Left renal pelvis (tissue), 4 donors: Measurements from ENCODE around the gene CNEP1R1. TPM values are rescaled to one million over a fixed set of nuclear protein-coding genes. Genes with fewer than 3 reads are reported as not detected.

Experiments used
- DNase-seq, 4 donors: peaks; one replicate each; pipeline ENCODE4 v3.0.0-alpha.2; 2013; ENCODE audit warnings: low read depth in 4 of 4, low spot score in 3 of 4
- polyA plus RNA-seq, 4 donors: library from polyadenylated mRNA; unstranded; fragments of 120-200 nt; gene quantifications; one replicate each; pipeline ENCODE4 v1.2.1, GENCODE V29; 2013; ENCODE audit not compliant: insufficient read length in 4 of 4

Gene CNEP1R1
- polyA plus RNA-seq, 4 donors, result 27.9 to 33.4 (median 29.2) TPM

DNA sequence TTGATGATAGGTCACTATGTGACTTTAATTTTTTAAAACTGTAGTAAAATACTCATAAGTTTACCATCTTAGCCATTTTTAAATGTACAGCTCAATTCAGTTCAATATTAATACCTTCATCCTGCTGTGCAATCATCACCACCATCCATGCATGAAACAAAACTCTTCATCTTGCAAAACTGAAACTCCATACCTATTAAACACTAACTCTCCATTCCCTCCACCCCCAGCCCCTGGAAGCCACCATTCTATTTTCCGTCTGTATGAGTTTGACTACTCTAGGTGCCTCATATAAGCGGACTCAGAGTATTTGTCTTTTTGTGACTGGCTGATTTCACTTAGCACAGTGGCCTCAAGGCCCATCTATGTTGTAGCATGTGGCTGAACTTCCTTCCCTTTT lies 9.4 kb upstream of the CNEP1R1 start:
- DNase-seq, result no peak

DNA sequence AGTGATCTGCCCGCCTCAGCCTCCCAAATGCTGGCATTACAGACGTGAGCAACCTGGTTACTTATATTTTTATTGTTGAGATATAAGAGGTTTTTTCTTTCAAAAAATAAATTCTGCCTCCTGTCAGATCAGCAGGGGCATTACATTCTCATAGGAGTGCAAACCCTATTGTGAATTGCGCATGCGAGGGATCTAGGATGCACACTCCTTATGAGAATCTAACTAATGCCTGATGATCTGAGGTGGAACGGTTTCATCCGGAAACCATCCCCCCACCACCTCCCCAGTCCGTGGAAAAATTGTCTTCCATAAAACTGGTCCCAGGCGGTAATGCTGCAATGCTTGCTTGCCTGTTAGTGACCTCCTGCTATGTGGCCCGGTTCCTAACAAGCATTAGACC lies 7.5 kb upstream of the CNEP1R1 start:
- no peak for DNase-seq

DNA sequence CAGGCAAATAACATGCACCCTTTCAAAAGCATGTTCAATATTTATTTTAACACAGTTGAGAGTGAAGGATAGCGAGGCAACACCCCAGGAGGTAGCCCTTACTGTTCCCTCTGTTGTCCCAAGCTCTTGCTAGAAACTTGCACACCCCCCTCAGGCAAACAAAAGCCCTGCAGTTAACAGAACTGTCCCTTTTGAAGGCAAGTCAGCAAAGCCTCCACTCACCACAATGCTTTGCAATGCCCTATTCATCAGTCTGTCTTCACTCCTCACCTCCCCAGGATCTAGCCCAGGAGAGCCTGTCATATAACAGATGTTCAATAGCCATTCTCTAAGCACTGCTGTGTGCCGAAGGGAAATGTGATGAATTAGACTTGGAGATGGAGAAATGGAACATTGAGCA lies 3.5 kb upstream of the CNEP1R1 start:
- DNase-seq, result no peak

DNA sequence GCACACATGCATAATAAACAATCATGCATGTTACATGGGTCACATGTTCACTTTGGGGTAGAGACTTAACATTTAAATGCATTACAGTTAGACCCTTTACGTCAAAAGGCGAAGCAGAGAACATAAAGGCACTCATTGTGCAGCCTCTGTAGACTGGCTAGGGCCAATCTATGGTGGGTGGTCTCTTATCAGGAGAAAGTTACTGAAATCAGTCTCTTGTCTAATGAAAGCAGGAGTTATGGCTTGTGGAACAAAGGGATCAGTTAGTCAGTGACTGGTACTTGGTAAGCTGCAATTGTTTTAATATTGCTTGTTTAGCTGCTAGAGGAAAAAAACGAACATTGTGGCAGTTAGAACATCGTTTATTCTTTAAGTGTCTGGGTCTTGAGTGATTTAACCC lies 1.4 kb upstream of the CNEP1R1 start:
- no peak for DNase-seq

DNA sequence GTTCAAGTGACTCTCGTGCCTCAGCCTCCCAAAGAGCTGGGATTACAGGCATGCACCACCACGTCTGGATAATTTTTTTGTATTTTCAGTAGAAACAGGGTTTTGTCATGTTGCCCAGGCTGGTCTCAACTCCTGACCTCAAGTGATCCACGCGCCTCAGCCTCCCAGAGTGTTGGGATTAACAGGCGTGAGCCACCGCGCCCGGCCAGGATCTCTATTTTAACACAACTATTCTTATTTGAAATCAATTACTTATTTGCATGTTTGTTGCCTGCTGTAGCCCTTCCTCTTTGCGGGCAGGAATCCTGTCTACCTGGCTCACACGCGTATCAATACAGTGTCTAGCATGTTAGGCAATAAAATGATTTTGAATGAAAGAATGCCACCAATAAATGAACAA lies 818 bp upstream of the CNEP1R1 start:
- no peak for DNase-seq

DNA sequence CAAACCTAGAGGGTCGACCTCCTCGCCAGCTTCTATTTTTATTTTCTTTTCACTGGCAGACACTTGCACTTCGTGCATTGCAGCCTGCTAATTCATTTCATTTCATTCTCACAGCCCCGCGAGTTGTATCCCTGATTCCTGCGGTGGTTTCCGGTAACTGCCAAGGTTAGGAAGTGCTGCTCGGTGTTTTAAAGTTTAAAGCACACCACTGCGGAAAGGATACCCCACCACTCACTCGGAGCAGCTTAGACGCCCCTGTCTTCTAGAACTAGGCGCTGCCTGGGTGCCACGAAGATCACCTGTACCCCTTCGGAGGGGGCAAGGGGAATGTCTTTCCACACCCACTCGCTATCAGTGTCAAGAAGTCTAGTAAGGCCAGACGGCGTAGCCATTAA lies 509 bp downstream of the CNEP1R1 start:
- peak in 2 of 4 donors; percentile 16 to 27 for DNase-seq

DNA sequence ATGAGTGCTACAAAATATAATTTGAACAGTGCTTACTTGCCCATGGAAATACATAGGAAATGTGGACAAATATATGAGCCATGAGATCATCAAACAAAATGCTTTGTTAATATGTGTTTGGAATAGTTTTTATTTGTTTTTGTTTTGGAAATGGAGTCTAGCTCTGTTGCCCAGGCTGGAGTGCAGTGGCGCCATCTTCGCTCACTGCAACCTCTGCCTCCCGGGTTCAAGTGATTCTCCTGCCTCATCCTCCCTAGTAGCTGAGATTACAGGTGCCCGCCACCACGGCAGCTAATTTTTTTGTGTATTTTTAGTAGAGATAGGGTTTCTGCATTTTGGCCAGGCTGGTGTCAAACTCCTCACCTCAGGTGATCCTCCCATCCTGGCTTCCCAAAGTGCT lies 2.8 kb downstream of the CNEP1R1 start:
- DNase-seq, result no peak

DNA sequence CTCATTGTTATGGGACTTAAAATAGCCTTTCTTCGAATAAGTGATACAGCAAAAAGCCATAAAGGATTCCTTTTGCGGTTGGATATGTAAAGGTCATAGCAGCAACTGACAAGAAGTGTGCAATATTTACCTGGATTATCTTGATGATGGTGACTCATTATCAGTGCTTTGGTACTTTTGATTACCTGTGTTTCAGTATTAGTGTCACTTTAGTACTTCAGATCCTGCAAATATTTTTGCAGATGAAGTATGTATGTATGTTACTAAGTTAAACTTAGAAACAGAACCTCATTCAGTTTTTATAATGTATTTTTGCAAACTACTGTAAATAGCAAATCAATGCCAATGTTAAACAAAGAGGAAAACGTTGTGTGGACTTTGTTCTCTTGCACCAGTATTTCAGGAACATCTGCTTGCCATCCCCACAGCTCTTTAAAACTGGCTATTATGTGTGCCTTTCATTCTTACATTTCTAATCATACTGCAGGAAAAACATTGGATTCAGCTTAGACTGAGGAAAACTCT lies 10.5 kb downstream of the CNEP1R1 start:
- DNase-seq, result no peak

DNA sequence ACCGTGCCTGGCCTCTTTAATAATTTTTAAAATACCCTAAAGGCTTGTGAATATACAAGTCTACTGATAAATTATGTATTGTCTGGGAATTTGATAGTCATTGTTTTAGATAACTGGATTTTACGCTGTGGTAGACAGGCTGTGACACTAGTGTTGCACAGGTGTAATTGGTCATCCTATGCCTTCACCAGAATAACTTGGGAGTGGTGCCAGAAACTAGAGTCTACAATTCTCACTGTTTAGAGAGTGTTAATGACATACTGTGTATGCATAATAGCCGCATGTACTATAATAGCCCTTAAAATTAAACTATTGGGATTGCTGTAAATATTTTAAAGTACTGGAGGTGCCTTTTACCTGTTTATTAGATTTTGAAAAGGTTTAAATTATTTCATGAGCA lies 11.4 kb downstream of the CNEP1R1 start:
- no peak for DNase-seq

DNA sequence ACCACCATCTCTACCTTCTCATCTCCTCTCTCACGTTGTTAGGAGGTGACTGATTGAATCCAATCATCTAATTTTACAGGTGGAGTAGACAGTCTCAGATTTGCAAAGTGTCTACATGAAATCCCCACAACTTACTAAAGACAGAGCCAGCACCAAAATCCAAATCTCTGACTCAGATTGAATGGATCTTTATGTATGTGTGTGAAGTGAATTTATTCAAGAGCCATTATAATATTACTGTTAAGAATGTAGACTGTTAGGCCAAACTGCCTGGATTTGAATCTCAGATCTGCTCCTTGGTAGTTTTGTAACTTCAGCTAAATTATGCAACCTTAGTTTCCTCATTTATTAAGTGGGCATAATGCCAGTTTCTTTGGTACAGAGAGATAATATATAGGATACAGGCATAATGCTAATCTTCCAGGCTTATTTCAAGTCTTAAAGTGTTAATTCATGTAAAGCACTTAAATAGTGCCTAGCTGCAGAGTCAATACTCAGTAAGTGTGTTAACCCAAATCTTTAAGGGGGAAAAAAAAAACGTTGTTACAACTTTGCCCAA lies 12.7 kb downstream of the CNEP1R1 start:
- DNase-seq, result no peak

DNA sequence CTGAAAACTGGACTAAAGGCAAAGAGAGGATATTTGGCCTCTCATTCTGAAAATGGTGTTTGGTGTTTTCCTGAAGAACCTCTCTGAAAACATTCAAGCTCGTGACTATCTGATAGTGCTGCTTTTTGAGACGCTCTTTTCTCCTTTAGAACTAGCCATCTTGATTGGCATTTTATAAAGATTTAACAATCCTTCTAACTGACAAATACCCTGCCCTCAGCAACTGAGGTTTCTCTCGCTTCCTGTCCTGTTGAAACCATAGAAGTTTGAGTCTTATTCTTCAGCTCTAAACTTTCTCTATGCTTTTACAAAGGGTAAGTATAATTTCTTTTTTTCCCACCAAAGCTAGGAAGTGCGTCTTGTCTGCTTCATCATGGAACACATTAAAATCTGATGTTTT lies 13.3 kb downstream of the CNEP1R1 start:
- no peak for DNase-seq

DNA sequence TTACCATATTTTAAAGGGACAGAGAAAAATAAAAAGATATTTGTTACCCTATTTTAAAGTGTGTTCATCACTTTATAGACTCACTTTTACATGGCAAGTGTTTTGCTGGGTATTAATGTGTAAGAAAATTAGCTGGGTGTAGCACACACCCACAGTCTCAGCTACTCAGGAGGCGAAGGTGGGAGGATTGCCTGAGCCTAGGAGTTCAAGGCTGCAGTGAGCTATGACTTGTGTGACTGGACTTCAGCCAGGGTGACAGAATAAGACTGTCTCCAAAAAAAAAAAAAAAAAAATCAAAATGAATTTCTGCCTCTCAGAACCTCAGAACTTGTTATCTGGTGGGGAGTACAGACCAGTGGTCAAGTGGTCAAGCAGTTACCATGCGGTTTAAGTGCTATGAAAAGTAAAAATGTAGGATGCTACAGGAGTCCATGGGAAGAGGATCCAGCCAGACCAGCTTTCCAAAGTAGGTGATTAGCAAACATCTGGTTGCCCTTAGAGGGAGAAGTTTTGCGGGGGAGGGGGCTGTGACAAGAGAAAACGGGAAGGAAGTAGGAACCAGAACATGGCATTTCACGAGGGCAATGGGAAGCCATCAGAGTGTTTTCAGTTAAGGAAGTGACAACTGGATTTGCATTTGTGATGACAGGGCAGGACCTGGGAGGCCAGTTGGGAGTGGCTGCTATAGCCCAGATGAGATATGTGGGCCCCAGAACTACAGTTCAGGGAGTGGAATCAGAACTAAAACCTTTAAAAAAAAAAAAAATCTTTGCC lies 13.9 kb downstream of the CNEP1R1 start:
- no peak for DNase-seq

DNA sequence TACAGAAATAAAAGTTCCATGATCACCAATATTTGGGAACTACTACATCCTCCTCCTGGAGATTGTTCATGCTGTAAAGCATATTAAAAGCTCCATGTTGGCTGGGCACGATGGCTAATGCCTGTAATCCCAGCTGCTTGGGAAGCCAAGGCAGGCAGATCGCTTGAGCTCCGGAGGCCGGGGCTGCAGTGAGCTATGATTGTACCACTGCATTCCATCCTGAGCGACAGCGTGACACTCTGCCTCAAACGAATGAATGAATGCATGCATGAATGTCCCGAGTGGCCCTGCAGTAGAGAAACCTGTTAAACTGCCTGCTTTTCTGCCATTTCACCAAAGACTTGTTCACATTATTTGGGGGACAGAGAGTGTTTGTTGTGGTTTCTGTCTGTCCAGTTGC lies 15.0 kb downstream of the CNEP1R1 start:
- no peak for DNase-seq

DNA sequence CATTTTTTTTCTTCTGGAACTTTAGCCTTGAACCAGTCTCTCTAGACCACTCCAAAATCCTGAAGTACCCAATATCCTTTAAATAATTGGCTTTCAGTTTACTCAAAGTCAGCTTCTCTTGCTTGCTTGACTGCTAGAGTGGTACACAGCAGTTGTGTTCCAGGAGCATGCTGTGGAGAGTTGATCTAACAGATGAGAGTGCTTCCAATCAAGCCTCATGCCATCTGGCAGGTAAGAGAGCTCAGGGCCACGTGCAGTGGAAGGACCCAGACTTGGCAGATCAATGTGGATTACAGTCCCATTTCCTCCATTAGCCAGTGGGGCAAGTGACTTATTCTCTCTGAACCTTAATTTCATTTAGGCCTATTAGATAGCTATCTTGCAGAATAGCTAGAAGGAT lies 15.7 kb downstream of the CNEP1R1 start:
- DNase-seq, result no peak

DNA sequence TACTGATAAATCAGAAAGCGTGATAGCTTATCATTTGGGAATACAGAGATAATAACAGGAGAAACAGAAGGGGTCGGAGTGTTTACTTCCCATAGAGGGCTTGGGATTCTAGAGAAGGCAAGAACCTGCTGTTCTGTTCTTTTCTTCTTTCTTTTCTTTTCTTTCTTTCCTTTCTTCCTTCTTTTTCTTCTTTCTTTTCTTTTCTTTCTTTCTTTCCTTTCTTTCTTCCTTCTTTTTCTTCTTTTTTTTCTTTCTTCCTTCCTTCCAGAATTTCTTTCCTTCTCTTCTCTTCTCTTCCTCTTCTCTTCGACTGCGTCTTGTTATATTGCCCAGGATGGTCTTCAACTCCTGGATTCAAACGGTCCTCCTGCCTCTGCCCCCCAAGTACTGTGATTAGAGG lies 18.3 kb downstream of the CNEP1R1 start:
- no peak for DNase-seq

DNA sequence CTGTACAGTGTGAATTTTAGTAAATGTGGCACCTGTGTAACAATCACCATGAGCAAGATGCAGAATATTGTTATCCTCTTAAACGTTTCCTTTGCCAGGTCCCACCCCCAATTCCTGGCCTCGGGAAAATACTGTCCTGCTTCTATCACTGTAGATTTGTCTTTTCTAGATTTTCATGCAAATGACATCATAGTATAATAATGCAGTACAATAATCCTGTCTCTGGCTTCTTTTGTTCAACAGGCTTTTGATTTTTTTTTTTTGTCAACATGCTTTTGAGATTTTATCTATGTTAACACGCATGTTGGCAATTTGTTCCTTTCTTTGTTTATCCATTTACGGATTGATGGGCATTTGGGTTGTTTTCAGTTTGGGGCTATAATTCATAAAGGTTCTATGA lies 20.4 kb downstream of the CNEP1R1 start:
- no peak for DNase-seq

DNA sequence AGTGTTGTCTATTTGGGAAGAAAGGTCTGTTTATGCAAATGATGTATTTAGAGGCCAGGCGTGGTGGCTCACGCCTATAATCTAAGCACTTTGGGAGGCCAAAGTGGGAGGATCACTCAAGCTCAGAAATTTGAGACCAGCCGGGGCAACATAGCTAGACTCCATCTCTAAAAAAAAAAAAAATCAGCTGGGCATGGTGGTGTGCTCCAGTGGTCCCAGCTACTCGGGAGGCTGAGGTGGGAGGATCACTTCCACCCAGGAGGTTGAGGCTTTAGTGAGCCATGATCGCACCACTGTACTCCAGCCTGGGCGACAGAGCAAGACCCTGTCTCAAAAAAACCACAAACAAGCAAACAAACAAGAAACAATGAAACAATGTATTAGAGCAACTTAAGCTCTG lies 21.8 kb downstream of the CNEP1R1 start:
- DNase-seq, result no peak

DNA sequence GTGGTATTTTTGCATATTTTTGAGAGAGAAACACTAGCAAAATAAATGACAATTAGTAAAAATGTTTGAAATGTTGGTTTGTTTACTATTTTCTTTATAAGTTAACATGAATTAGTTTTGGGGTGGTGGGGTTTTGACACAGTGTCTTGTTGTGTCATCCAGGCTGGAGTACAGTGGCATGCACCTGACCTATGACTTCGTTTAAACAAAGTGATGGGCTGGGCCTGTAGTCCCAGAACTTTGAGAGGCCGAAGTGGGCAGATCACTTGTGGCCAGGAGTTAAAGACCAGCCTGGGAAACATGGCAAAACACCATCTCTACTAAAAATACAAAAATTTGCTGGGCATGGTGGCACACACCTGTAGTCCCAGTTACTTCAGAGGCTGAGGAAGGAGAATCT lies 22.8 kb downstream of the CNEP1R1 start:
- no peak for DNase-seq

DNA sequence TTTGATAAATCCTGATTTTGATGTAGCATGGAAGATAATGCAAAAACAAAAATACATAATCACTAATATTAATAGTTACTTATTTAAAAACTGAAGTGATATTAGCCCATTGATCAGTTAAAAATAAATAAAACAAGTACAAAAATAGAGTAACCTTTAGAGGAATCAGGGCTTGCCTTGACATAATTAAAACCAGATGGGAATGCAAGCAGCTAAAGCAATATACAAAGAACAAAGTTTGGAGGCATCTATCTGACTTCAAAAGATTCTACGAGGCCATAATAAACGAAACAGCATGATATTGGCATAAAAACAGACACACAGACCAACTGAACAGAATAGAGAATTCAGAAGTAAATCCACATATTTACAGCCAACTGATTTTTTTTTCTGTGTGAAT lies 25.8 kb downstream of the CNEP1R1 start:
- no peak for DNase-seq

DNA sequence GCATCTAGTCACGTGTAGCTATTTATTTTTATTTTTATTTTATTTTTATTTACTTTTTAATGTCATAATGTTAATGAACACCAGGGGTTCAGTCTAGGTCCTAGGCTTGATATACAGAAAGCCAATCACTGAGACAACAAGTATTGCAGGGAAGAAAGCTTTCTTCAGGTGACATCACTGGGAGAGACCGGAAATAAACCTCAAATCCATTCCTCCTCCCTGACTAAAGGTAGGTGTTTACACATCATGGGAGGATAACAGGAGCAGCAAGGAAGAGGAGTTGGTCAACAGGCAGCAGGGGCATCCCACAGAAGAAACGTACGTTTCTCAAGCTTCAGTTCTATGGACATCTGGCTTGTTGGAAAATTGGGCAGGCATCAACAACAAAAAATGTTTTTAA lies 31.2 kb downstream of the CNEP1R1 start:
- DNase-seq, result no peak

DNA sequence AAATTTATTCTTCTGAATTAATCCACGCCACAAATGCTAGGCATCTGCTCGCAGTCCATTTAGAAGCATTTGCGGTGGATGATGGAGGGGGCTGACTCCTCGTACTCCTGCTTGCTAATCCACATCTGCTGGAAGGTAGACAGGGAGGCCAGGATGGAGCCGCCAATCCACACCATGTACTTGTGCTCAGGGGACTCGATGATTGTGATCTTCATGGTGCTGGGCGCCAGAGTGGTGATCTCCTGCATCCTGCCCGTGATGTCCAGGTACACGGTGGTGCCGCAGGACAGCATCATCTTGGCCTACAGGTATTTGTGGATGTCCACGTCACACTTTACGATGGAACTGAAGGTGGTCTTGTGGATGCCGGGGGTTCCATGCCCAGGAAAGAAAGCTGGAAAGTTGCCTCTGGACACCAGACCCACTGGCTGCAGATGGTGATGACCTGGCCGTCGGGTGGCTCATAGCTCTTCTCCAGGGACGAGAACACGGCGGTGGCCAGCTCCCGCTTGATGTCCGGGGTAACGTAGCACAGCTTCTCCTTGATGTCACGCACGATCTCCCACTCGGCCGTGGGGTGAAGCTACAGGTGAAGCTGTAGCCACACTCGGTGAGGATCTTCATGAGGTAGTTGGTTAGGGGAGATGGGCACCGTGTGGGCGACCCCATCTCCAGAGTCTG lies 33.2 kb downstream of the CNEP1R1 start:
- no peak for DNase-seq

DNA sequence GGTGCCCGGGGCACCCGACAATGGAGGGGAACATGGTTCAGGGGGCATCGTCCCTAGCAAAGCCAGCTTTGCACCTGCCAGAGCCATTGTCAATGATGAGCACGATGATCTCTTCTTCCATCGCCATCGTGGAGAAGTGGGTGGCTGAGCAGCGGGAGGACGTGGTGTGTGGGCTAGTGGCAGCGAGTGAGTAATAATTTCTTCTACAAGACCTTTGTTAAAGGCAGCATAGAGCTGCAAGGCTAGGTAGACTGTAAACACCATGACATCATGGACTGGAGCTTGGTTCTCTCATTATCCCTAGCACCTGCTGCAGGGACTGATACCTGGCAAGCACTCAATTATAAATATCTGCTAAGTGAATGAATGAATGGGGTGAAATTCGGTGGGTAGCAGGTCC lies 34.1 kb downstream of the CNEP1R1 start:
- no peak for DNase-seq
